ENCODE data around the gene PAK3.

GRCh38 chrX:111145878-111146277 lies 49.9 kb downstream of the PAK3 start:
- no peak for TF ChIP-seq CTCF (IDR thresholded peaks at IDR 0.05)
- no peak for TF ChIP-seq POLR2AphosphoS5 (IDR thresholded peaks at IDR 0.05)
- TF ChIP-seq POLR2A (IDR thresholded peaks at IDR 0.05) = no peak
